ENCODE measurements around the gene MYBPH. TPM values are rescaled to one million over a fixed set of nuclear protein-coding genes. Genes with fewer than 3 reads are reported as not detected.

The MYBPH gene
- total and polyA plus RNA-seq, 10 of the 15 experiments (the other 5 are each of a cell fraction or from before 2014, with no cell fraction given), result 0.06 to 0.10 TPM; not detected in 8

GRCh38 chr1:203178821-203179666 lies 3.4 kb upstream of the MYBPH start:
- intact Hi-C loops (cut with micrococcal nuclease; ENCODE audit: unreplicated experiment), result no loop called here
- CTCF ChIA-PET, result interaction anchor here (0.9 to 1.1 kb wide), 4 partner anchors 12 to 90 kb away, joined by 3 read pairs; no protein-coding TSS in a partner anchor
- H3K9me3 ChIP-seq (replicated peaks; ENCODE audit: control insufficient read depth, insufficient read depth, low read length), result no peaks in the 10 kb centered on the region
- POLR2A ChIA-PET, result no interaction called here
- no peak overlapping the region for H3K4me3 ChIP-seq
- H3K27ac ChIP-seq (ENCODE audit: control insufficient read depth, insufficient read depth), result no peak overlapping the region
- no TSS peak for BruUV-seq (replicated peaks)
- no peak for DNase-seq (ENCODE audit: low read depth, low spot score)
- H3K4me1 ChIP-seq (ENCODE audit: control insufficient read depth, insufficient read depth, low read length), result 0 out of 2 replicates have a peak, but pooled peaks cover 2% of the 10 kb centered on the region
- in situ Hi-C loops (cut with MboI), result no loop called here
- H3K27me3 ChIP-seq (replicated peaks in 1 of 2; ENCODE audit: control insufficient read depth in 2 of 2, insufficient read depth in 2 of 2, low read length in 1 of 2), result no peaks in the 10 kb centered on the region; a peak in 2 of 4 replicates
- RAD21 ChIA-PET (ENCODE audit: unreplicated experiment), result no interaction called here
- H3K9ac ChIP-seq (ENCODE audit: control insufficient read depth, insufficient read depth, low read length), result no peak overlapping the region
- FAIRE-seq, result no peak
- TF ChIP-seq CHD2 (IDR thresholded peaks at IDR 0.05; ENCODE audit: borderline replicate concordance, low read depth, low read length) (no peak), EP300 (IDR thresholded peaks at IDR 0.05; ENCODE audit: borderline replicate concordance in 1 of 2, control insufficient read depth in 1 of 2, low read depth in 2 of 2, low read length in 2 of 2) (no peak), MYC (IDR thresholded peaks at IDR 0.05; ENCODE audit: insufficient read depth, insufficient read length, insufficient replicate concordance, low read length, severe bottlenecking) (no peak), SMAD5 (IDR thresholded peaks at IDR 0.05; ENCODE audit: low read depth) (no peak), E2F8 (IDR thresholded peaks at IDR 0.05; ENCODE audit: low read depth, partially characterized antibody) (no peak), FOXK2 (IDR thresholded peaks at IDR 0.05) (no peak), RBBP5 (conservative IDR thresholded peaks at IDR 0.05) (no peak), CHD1 (IDR thresholded peaks at IDR 0.05; ENCODE audit: low read depth, low read length) (no peak), SPI1 (IDR thresholded peaks at IDR 0.05; ENCODE audit: borderline replicate concordance, insufficient read depth, low read depth, low read length) (no peak), PBX3 (IDR thresholded peaks at IDR 0.05; ENCODE audit: insufficient replicate concordance, low read depth, low read length) (no peak), MTA2 (IDR thresholded peaks at IDR 0.05; ENCODE audit: low read depth) (no peak), SMAD1 (IDR thresholded peaks at IDR 0.05; ENCODE audit: low read depth, partially characterized antibody) (no peak), IKZF2 (IDR thresholded peaks at IDR 0.05) (no peak), NR2C1 (IDR thresholded peaks at IDR 0.05) (no peak), ZNF217 (IDR thresholded peaks at IDR 0.05) (no peak)
- 32% methylated on average over 14 of the region's 14 CpGs for WGBS (ENCODE audit: insufficient coverage, insufficient replicate concordance, low lambda C conversion rate, missing lambda C conversion rate)
- no peak overlapping the region for H3K4me2 ChIP-seq (ENCODE audit: control insufficient read depth, insufficient read depth)
- H4K20me1 ChIP-seq (ENCODE audit: control insufficient read depth, insufficient read depth), result no peaks in the 10 kb centered on the region
- no peaks in the 10 kb centered on the region for H3K79me2 ChIP-seq (ENCODE audit: control insufficient read depth, insufficient read depth, low read length)
- SMC1A ChIA-PET (ENCODE audit: uncharacterized antibody, unreplicated experiment), result no interaction called here
- no peak overlapping the region for H2AFZ ChIP-seq (ENCODE audit: control insufficient read depth, low read depth, low read length)
- ATAC-seq, result no peak
- no peaks in the 10 kb centered on the region for H3K36me3 ChIP-seq (ENCODE audit: control insufficient read depth in 2 of 2, insufficient read depth in 2 of 2, low read length in 1 of 2)
